Colonic mucosa (tissue), 4 donors: ENCODE results near the gene MYMK. TPM values are rescaled to one million over a fixed set of nuclear protein-coding genes. Genes with fewer than 3 reads are reported as not detected.

ENCODE experiments used
- DNase-seq: peaks from one replicate; pipeline ENCODE4 v3.0.0-alpha.2; 2020
- H3K27ac ChIP-seq: fragments of 200-600 bp; one replicate; pipeline ENCODE4 v1.8.0; 2021
- H3K27me3 ChIP-seq: fragments of 200-600 bp; one replicate; pipeline ENCODE4 v1.8.0; 2021
- H3K36me3 ChIP-seq: fragments of 200-600 bp; one replicate; pipeline ENCODE4 v1.8.0; 2021
- H3K4me1 ChIP-seq: fragments of 200-600 bp; one replicate; pipeline ENCODE4 v1.8.0; 2021; ENCODE audit warnings: mild to moderate bottlenecking
- H3K4me3 ChIP-seq: fragments of 200-600 bp; one replicate; pipeline ENCODE4 v1.8.0; 2021
- H3K9ac ChIP-seq, 2 donors: one replicate each; pipeline ENCODE4 v1.7.0; 2013; ENCODE audit warnings: control low read depth in 2 of 2, low read depth in 2 of 2, low read length in 2 of 2
- H3K9me3 ChIP-seq: fragments of 200-600 bp; one replicate; pipeline ENCODE4 v1.8.0; 2021
- CTCF ChIP-seq: fragments of 200-600 bp; IDR thresholded peaks from one replicate; pipeline ENCODE4 v1.8.0; 2022; ENCODE audit warnings: antibody characterized with exemption, mild to moderate bottlenecking
- intact Hi-C: fragments of 100-400 bp; cut with DNase I; formaldehyde crosslinking; loops from one replicate; pipeline ENCODE4 v1.14.1; 2022
- total RNA-seq, 2 donors: library from RNA; stranded (reverse); fragmentation: NEBNext Ultra II Directional in 1 of 2; extraction: Animal tissue kit (Norgen Biotek cat#: 25700) in 1 of 2; gene quantifications; one replicate each; pipeline ENCODE4 v1.2.1, GENCODE V29; 2021
- donor health status: healthy.
- donor health status: DM: no; HTN: no; CAD: no.
- donor health status: DM: no; HTN: no; CAD: no.

Gene MYMK
- total RNA-seq, 2 donors from 2014 or later, result not detected

GRCh38 chr9:133519693-133520092 is 5.1 kb downstream of the MYMK start:
- no peaks in the 10 kb centered on the region for H3K9me3 ChIP-seq
- TF ChIP-seq CTCF, result no peak
- H3K36me3 ChIP-seq, result no peaks in the 10 kb centered on the region
- no peaks in the 10 kb centered on the region for H3K27me3 ChIP-seq
- no peak for DNase-seq
- H3K4me1 ChIP-seq, result no peaks in the 10 kb centered on the region
- intact Hi-C loops, result no loop called here
- no peak overlapping the region for H3K4me3 ChIP-seq
- no peak overlapping the region for H3K9ac ChIP-seq
- H3K27ac ChIP-seq, result no peak overlapping the region

DNA sequence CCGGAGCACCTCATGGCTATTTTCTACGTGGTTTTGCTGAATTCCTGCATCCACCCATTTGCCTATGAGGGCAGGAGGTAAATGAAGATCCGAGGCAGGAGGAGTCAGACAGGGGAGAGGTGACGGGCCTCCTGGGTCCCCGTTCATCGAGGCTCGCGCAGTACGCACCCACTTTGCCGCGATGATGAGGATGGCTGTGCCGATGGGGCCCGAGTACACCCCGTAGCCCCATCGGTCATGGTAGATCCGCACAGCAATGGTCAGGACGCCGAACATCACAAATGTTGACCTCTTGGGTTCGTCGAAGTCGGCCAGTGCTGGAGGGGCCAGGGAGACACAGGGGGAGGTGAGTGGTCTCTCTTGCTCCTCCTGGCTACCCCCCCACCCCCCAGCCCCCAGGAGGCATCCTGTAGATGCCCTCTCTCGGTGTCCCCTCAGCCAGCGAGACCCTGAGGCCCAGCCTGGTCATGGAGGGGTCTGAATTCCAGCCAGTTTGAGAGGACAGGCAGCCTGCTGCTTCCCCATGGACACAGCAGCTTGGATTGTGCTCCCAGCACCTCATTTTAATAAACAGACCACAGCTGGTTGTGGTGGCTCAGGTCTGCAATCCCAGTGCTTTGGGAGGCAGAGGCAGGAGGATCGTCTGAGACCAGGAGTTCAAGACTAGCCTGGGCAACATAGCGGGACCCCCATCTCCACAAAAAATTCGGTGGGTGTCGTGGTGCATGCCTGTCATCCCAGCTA is 5.9 kb downstream of the MYMK start:
- Histone ChIP-seq H3K4me3 (no peak overlapping the region), H3K27me3 (no peaks in the 10 kb centered on the region), H3K36me3 (no peaks in the 10 kb centered on the region), H3K27ac (no peak overlapping the region), H3K9ac (no peak overlapping the region), H3K4me1 (no peaks in the 10 kb centered on the region), H3K9me3 (no peaks in the 10 kb centered on the region)
- intact Hi-C loops, result no loop called here
- TF ChIP-seq CTCF, result no peak
- no peak for DNase-seq

GRCh38 chr9:133518200-133518599 is 6.6 kb downstream of the MYMK start:
- Histone ChIP-seq H3K27me3 (no peaks in the 10 kb centered on the region), H3K4me3 (no peak overlapping the region), H3K9ac (no peak overlapping the region), H3K27ac (no peak overlapping the region), H3K9me3 (no peaks in the 10 kb centered on the region), H3K4me1 (no peaks in the 10 kb centered on the region), H3K36me3 (no peaks in the 10 kb centered on the region)
- intact Hi-C loops, result no loop called here
- no peak for TF ChIP-seq CTCF
- no peak for DNase-seq

DNA sequence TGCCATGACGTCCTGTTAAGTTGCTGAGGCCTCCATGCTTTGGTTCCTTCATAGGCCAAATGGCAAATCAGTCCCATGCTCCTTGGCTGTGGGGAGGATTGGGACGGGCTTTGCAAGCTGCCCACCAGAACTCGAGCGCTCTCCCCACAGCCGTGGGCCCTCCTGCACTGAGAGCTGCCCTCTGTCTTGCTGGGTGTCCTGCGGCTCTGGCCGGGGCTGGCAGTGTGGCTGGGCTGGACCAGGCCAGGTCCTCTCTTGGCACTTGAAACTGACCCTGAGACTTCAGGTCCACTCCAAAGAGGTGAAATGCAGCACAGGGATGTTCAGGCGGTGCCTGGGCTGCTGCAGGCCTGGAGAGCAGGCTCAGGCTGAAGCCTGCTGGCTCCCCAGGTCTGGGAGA is 7.0 kb downstream of the MYMK start:
- no peak for DNase-seq
- intact Hi-C loops, result no loop called here
- Histone ChIP-seq H3K9ac (no peak overlapping the region), H3K4me3 (no peak overlapping the region), H3K27ac (no peak overlapping the region), H3K4me1 (no peaks in the 10 kb centered on the region), H3K36me3 (no peaks in the 10 kb centered on the region), H3K9me3 (no peaks in the 10 kb centered on the region), H3K27me3 (no peaks in the 10 kb centered on the region)
- no peak for TF ChIP-seq CTCF

- DNase-seq, result no peak
- no peak for TF ChIP-seq CTCF
- H3K27me3 ChIP-seq, result no peaks in the 10 kb centered on the region
- no peaks in the 10 kb centered on the region for H3K4me1 ChIP-seq
- H3K9me3 ChIP-seq, result no peaks in the 10 kb centered on the region
- intact Hi-C loops, result no loop called here
- H3K27ac ChIP-seq, result no peak overlapping the region
- H3K4me3 ChIP-seq, result no peak overlapping the region
- H3K36me3 ChIP-seq, result no peaks in the 10 kb centered on the region
- no peak overlapping the region for H3K9ac ChIP-seq
Measured at GRCh38 chr9:133516961-133517350, 7.8 kb downstream of the MYMK start.
